GM21717 (cell line): Measurements from ENCODE around the gene PLEKHM1.

Experiments
- ATAC-seq: cut with Tn5 transposase; IDR thresholded peaks from one replicate; pipeline ENCODE4 v1.9.1; 2021; ENCODE audit warnings: mild to moderate bottlenecking, moderate library complexity; ENCODE audit not compliant: unreplicated experiment

The PLEKHM1 gene

GRCh38 chr17:45405250-45406086 lies 85.1 kb downstream of the PLEKHM1 start:
- no peak for ATAC-seq

- no peak for ATAC-seq
These were observed 85.7 kb downstream of the PLEKHM1 start for GRCh38 chr17:45404870-45405249.

GRCh38 chr17:45403906-45404490 lies 86.5 kb downstream of the PLEKHM1 start:
- no peak for ATAC-seq

GRCh38 chr17:45402916-45403315 lies 87.6 kb downstream of the PLEKHM1 start:
- ATAC-seq = no peak

GRCh38 chr17:45398800-45399199 lies 91.7 kb downstream of the PLEKHM1 start:
- ATAC-seq = no peak

GRCh38 chr17:45397796-45398195 lies 92.7 kb downstream of the PLEKHM1 start:
- no peak for ATAC-seq

GRCh38 chr17:45396496-45397205 lies 93.9 kb downstream of the PLEKHM1 start:
- ATAC-seq = no peak

- ATAC-seq = no peak
These were observed 94.7 kb downstream of the PLEKHM1 start for GRCh38 chr17:45395569-45396415.

GRCh38 chr17:45394913-45395568 lies 95.5 kb downstream of the PLEKHM1 start:
- ATAC-seq = no peak

- no peak for ATAC-seq
These were observed 96.0 kb downstream of the PLEKHM1 start for GRCh38 chr17:45394564-45394912.

GRCh38 chr17:45394091-45394490 lies 96.4 kb downstream of the PLEKHM1 start:
- no peak for ATAC-seq

- ATAC-seq = no peak
These were observed 97.1 kb downstream of the PLEKHM1 start for GRCh38 chr17:45393411-45393810.

- no peak for ATAC-seq
These were observed 98.6 kb downstream of the PLEKHM1 start for GRCh38 chr17:45391918-45392317.

- no peak for ATAC-seq
These were observed 99.2 kb downstream of the PLEKHM1 start for GRCh38 chr17:45391291-45391690.

GRCh38 chr17:45389354-45389753 lies 101.2 kb downstream of the PLEKHM1 start:
- no peak for ATAC-seq

GRCh38 chr17:45388604-45389325 lies 101.8 kb downstream of the PLEKHM1 start:
- no peak for ATAC-seq

- ATAC-seq = no peak
These were observed 102.8 kb downstream of the PLEKHM1 start for GRCh38 chr17:45387739-45388138.

GRCh38 chr17:45386178-45386577 lies 104.3 kb downstream of the PLEKHM1 start:
- ATAC-seq = no peak
